Stomach smooth muscle (tissue), 2 donors: Measurements from ENCODE around the gene TMEM8B.

Experiments
- H3K27ac ChIP-seq: one replicate; pipeline ENCODE4 v1.7.0; 2013; ENCODE audit warnings: mild to moderate bottlenecking, low read length, inconsistent platforms
- H3K27me3 ChIP-seq, 2 donors: one replicate each; pipeline ENCODE4 v1.7.0; 2013; ENCODE audit warnings: low read length in 2 of 2; ENCODE audit not compliant: insufficient read depth in 2 of 2, control insufficient read depth in 1 of 2
- H3K36me3 ChIP-seq, 2 donors: one replicate each; pipeline ENCODE4 v1.7.0; 2013; ENCODE audit warnings: low read length in 2 of 2; ENCODE audit not compliant: control insufficient read depth in 2 of 2, insufficient read depth in 2 of 2
- H3K4me1 ChIP-seq: one replicate; pipeline ENCODE4 v1.7.0; 2013; ENCODE audit warnings: low read length; ENCODE audit not compliant: control insufficient read depth, insufficient read depth
- H3K4me3 ChIP-seq, 2 donors: one replicate each; pipeline ENCODE4 v1.7.0; 2013; ENCODE audit warnings: low read length in 2 of 2
- H3K9ac ChIP-seq, 2 donors: one replicate each; pipeline ENCODE4 v1.7.0; 2013; ENCODE audit warnings: low read length in 2 of 2, mild to moderate bottlenecking in 1 of 2
- H3K9me3 ChIP-seq, 2 donors: one replicate each; pipeline ENCODE4 v1.7.0; 2013; ENCODE audit warnings: low read length in 2 of 2; ENCODE audit not compliant: control insufficient read depth in 2 of 2
- donor health status: healthy.
- donor health status: Pancreatic carcinoma.

TMEM8B gene

GRCh38 chr9:35813434-35814105 is 15.5 kb upstream of the TMEM8B start:
- H3K36me3 ChIP-seq = peaks cover 9 to 13% of the 10 kb centered on the region in 2 donors
- H3K27ac ChIP-seq = peak overlapping the region; percentile 93
- peaks cover 42% of the 10 kb centered on the region for H3K4me1 ChIP-seq
- peak overlapping the region in 1 of 2 donors; percentile 76 for H3K9ac ChIP-seq
- H3K4me3 ChIP-seq = peak overlapping the region in 1 of 2 donors; percentile 85
- H3K9me3 ChIP-seq = no peaks in the 10 kb centered on the region
- H3K27me3 ChIP-seq = no peaks in the 10 kb centered on the region

- Histone ChIP-seq H3K27me3 (no peaks in the 10 kb centered on the region), H3K9ac (peak overlapping the region; percentile 76 to 87), H3K9me3 (no peaks in the 10 kb centered on the region), H3K4me1 (peaks cover 42% of the 10 kb centered on the region), H3K27ac (peak overlapping the region; percentile 93), H3K36me3 (peaks cover 2 to 6% of the 10 kb centered on the region in 2 donors), H3K4me3 (peak overlapping the region; percentile 68 to 85)
These were observed 14.8 kb upstream of the TMEM8B start for GRCh38 chr9:35814106-35814840.

GRCh38 chr9:35814841-35815543 is 14.0 kb upstream of the TMEM8B start, which contains the start of gene HINT2:
Gene HINT2, minus strand, starts transcription at chr9:35815042. Its CDS starts 63 bp downstream, at chr9:35814979.
- peak within 1 kb of the TSS; percentile 76 to 87 for H3K9ac ChIP-seq
- H3K27me3 ChIP-seq = no peaks in the 10 kb centered on the region
- H3K36me3 ChIP-seq = peaks cover 0 to 2% of the 10 kb centered on the region in 2 donors
- no peaks in the 10 kb centered on the region for H3K9me3 ChIP-seq
- peaks cover 41% of the 10 kb centered on the region for H3K4me1 ChIP-seq
- peak within 1 kb of the TSS; percentile 81 to 85 for H3K4me3 ChIP-seq
- peak within 1 kb of the TSS; percentile 93 for H3K27ac ChIP-seq

- Histone ChIP-seq H3K27me3 (no peaks in the 10 kb centered on the region), H3K4me1 (peaks cover 30% of the 10 kb centered on the region), H3K4me3 (no peak overlapping the region), H3K9ac (no peak overlapping the region), H3K9me3 (no peaks in the 10 kb centered on the region), H3K36me3 (no peaks in the 10 kb centered on the region), H3K27ac (no peak overlapping the region)
These were observed 12.3 kb upstream of the TMEM8B start for GRCh38 chr9:35816708-35817107.

- H3K36me3 ChIP-seq = no peaks in the 10 kb centered on the region
- no peaks in the 10 kb centered on the region for H3K9me3 ChIP-seq
- H3K4me1 ChIP-seq = peaks cover 17% of the 10 kb centered on the region
- no peaks in the 10 kb centered on the region for H3K27me3 ChIP-seq
- no peak overlapping the region for H3K27ac ChIP-seq
- H3K9ac ChIP-seq = no peak overlapping the region
- no peak overlapping the region for H3K4me3 ChIP-seq
These were observed 10.7 kb upstream of the TMEM8B start for GRCh38 chr9:35818341-35818740.

- H3K36me3 ChIP-seq = no peaks in the 10 kb centered on the region
- H3K27me3 ChIP-seq = no peaks in the 10 kb centered on the region
- H3K9me3 ChIP-seq = no peaks in the 10 kb centered on the region
- H3K4me3 ChIP-seq = no peak overlapping the region
- no peak overlapping the region for H3K9ac ChIP-seq
- H3K27ac ChIP-seq = no peak overlapping the region
- peaks cover 5% of the 10 kb centered on the region for H3K4me1 ChIP-seq
These were observed 9.0 kb upstream of the TMEM8B start for GRCh38 chr9:35820076-35820475.

- Histone ChIP-seq H3K9me3 (no peaks in the 10 kb centered on the region), H3K36me3 (no peaks in the 10 kb centered on the region), H3K27me3 (no peaks in the 10 kb centered on the region), H3K4me1 (peaks cover 3% of the 10 kb centered on the region), H3K27ac (no peak overlapping the region), H3K9ac (no peak overlapping the region), H3K4me3 (no peak overlapping the region)
These were observed 6.1 kb upstream of the TMEM8B start for GRCh38 chr9:35822926-35823325.

GRCh38 chr9:35826071-35826701 is 2.8 kb upstream of the TMEM8B start:
- H3K4me3 ChIP-seq = no peak overlapping the region
- H3K27ac ChIP-seq = no peak overlapping the region
- H3K9me3 ChIP-seq = no peaks in the 10 kb centered on the region
- peaks cover 28% of the 10 kb centered on the region for H3K4me1 ChIP-seq
- H3K27me3 ChIP-seq = no peaks in the 10 kb centered on the region
- H3K36me3 ChIP-seq = no peaks in the 10 kb centered on the region
- H3K9ac ChIP-seq = peak overlapping the region in 1 of 2 donors; percentile 55

GRCh38 chr9:35827486-35827885 is 1.5 kb upstream of the TMEM8B start:
- Histone ChIP-seq H3K36me3 (peaks cover 0 to 3% of the 10 kb centered on the region in 2 donors), H3K27ac (no peak overlapping the region), H3K4me1 (peaks cover 34% of the 10 kb centered on the region), H3K9ac (no peak overlapping the region), H3K9me3 (no peaks in the 10 kb centered on the region), H3K27me3 (no peaks in the 10 kb centered on the region), H3K4me3 (no peak overlapping the region)

GRCh38 chr9:35828716-35829083 is 328 bp upstream of the TMEM8B start, which contains the start of gene FAM221B:
Gene FAM221B, minus strand, starts transcription at chr9:35828732. Its CDS starts 2,571 bp downstream, at chr9:35826161.
- no peaks in the 10 kb centered on the region for H3K9me3 ChIP-seq
- H3K9ac ChIP-seq = peak within 1 kb of the TSS; percentile 68 to 95
- no peaks in the 10 kb centered on the region for H3K27me3 ChIP-seq
- peak within 1 kb of the TSS; percentile 86 for H3K27ac ChIP-seq
- H3K4me3 ChIP-seq = peak within 1 kb of the TSS; percentile 66 to 89
- peaks cover 34% of the 10 kb centered on the region for H3K4me1 ChIP-seq
- peaks cover 0 to 4% of the 10 kb centered on the region in 2 donors for H3K36me3 ChIP-seq
